HepG2 (cell line): ENCODE results near the gene MAPKAPK3. TPM values are rescaled to one million over a fixed set of nuclear protein-coding genes. Genes with fewer than 3 reads are reported as not detected.

Experiments
- AHDC1 ChIP-seq: sonication (generic); formaldehyde crosslinking; IDR thresholded peaks from 2 replicates; pipeline ENCODE4 v1.5.1; 2020; ENCODE audit warnings: mild to moderate bottlenecking, missing genetic modification reagents, borderline replicate concordance
- BCL6 ChIP-seq: IDR thresholded peaks from 2 replicates; pipeline ENCODE4 v1.6.1; 2016; ENCODE audit warnings: missing genetic modification reagents, missing compliant biosample characterization
- CSRNP1 ChIP-seq: sonication (generic); formaldehyde crosslinking; IDR thresholded peaks from 2 replicates; pipeline ENCODE4 v1.8.1; 2023; ENCODE audit warnings: mild to moderate bottlenecking, missing genetic modification reagents
- E2F2 ChIP-seq: sonication (generic); formaldehyde crosslinking; IDR thresholded peaks from 2 replicates; pipeline ENCODE4 v1.4.0; 2020; ENCODE audit warnings: missing genetic modification reagents, borderline replicate concordance
- FOXA3 ChIP-seq: IDR thresholded peaks from 2 replicates; pipeline ENCODE4 v1.6.1; 2016; ENCODE audit warnings: missing genetic modification reagents, missing compliant biosample characterization
- MAF1 ChIP-seq: sonication (generic); formaldehyde crosslinking; IDR thresholded peaks from 2 replicates; pipeline ENCODE4 v1.5.0; 2020; ENCODE audit warnings: missing genetic modification reagents, borderline replicate concordance
- MAX ChIP-seq: IDR thresholded peaks from 2 replicates; pipeline ENCODE4 v1.6.1; 2012; ENCODE audit warnings: inconsistent platforms
- PITX1 ChIP-seq: sonication (generic); formaldehyde crosslinking; IDR thresholded peaks from 2 replicates; pipeline ENCODE4 v1.5.1; 2020; ENCODE audit warnings: mild to moderate bottlenecking, missing genetic modification reagents
- POLR2AphosphoS5 ChIP-seq: IDR thresholded peaks from 2 replicates; pipeline ENCODE4 v1.6.1; 2012; ENCODE audit warnings: low read depth, low read length
- RAD21 ChIP-seq: fragments of 450-650 bp; formaldehyde crosslinking; IDR thresholded peaks from 2 replicates; pipeline ENCODE4 v1.5.0; 2020; ENCODE audit warnings: mild to moderate bottlenecking
- TFDP2 ChIP-seq: sonication (generic); formaldehyde crosslinking; IDR thresholded peaks from 2 replicates; pipeline ENCODE4 v1.4.0; 2020; ENCODE audit warnings: missing genetic modification reagents
- TRIM24 ChIP-seq: sonication (generic); formaldehyde crosslinking; IDR thresholded peaks from 2 replicates; pipeline ENCODE4 v1.8.0; 2022; ENCODE audit warnings: mild to moderate bottlenecking, missing genetic modification reagents
- ZNF276 ChIP-seq: sonication (generic); formaldehyde crosslinking; IDR thresholded peaks from 2 replicates; pipeline ENCODE4 v1.4.0; 2020; ENCODE audit warnings: mild to moderate bottlenecking, low read depth, missing genetic modification reagents
- ZNF660 ChIP-seq: sonication (generic); formaldehyde crosslinking; IDR thresholded peaks from 2 replicates; pipeline ENCODE4 v1.5.1; 2020; ENCODE audit warnings: mild to moderate bottlenecking, low read depth, missing genetic modification reagents, borderline replicate concordance
- ZNF672 ChIP-seq: sonication (generic); formaldehyde crosslinking; IDR thresholded peaks from 2 replicates; pipeline ENCODE4 v1.8.1; 2022; ENCODE audit warnings: missing genetic modification reagents
- ZNF678 ChIP-seq: sonication (generic); formaldehyde crosslinking; IDR thresholded peaks from 2 replicates; pipeline ENCODE4 v1.4.0; 2020; ENCODE audit warnings: mild to moderate bottlenecking, missing genetic modification reagents
- ZNF75D ChIP-seq: sonication (generic); formaldehyde crosslinking; IDR thresholded peaks from 2 replicates; pipeline ENCODE4 v1.8.1; 2023; ENCODE audit warnings: missing genetic modification reagents, mild to moderate bottlenecking, borderline replicate concordance
- ZSCAN21 ChIP-seq: sonication (generic); formaldehyde crosslinking; IDR thresholded peaks from 2 replicates; pipeline ENCODE4 v1.8.0; 2022; ENCODE audit warnings: mild to moderate bottlenecking, missing genetic modification reagents, moderate library complexity, borderline replicate concordance
- ZSCAN31 ChIP-seq: sonication (generic); formaldehyde crosslinking; IDR thresholded peaks from 2 replicates; pipeline ENCODE4 v1.5.0; 2020; ENCODE audit warnings: low read depth, mild to moderate bottlenecking, missing genetic modification reagents
- polyA plus RNA-seq, 8 experiments: library from polyadenylated mRNA; depleted of rRNA in 3 of 8; stranded (reverse) in 7 of 8; unstranded in 1 of 8; fragments of >200 nt; fragmentation: Illumina TruSeq in 4 of 8; extraction: Trizol in 4 of 8; gene quantifications; 2 replicates each; pipeline versions ENCODE4 v1.2.1 to v1.2.3, GENCODE V29; 2011 to 2016; ENCODE audit warnings: low read depth in 4 of 8, missing spikeins in 1 of 8, mixed read lengths in 1 of 8; ENCODE audit not compliant: insufficient read depth in 1 of 8
- total RNA-seq, 5 experiments: library from RNA; depleted of rRNA; stranded (reverse); fragments of >200 nt; fragmentation: Illumina TruSeq; extraction: Trizol; gene quantifications; 2 replicates each; pipeline ENCODE4 v1.2.3, GENCODE V29; 2016; ENCODE audit warnings: low read depth in 1 of 5

Gene MAPKAPK3
- total and polyA plus RNA-seq, 2 of the 13 experiments (the other 11 are each of a cell fraction or from before 2014, with no cell fraction given), result 39.9 to 41.2 TPM

GRCh38 chr3:50572158-50572557 lies 44.8 kb upstream of the MAPKAPK3 start (continued):
- TF ChIP-seq TRIM24, result no peak
- TF ChIP-seq FOXA3, result no peak
- no peak for TF ChIP-seq AHDC1 (CRISPR knock-in tag)
- TF ChIP-seq MAF1 (CRISPR knock-in tag), result no peak
- 0 out of 2 replicates have a peak, but pooled peaks have one; percentile 32 for TF ChIP-seq ZSCAN31 (CRISPR knock-in tag)
- TF ChIP-seq TFDP2 (CRISPR knock-in tag), result no peak
- no peak for TF ChIP-seq CSRNP1 (CRISPR knock-in tag)
- TF ChIP-seq ZNF678 (CRISPR knock-in tag), result no peak
- TF ChIP-seq E2F2, result no peak
- TF ChIP-seq MAX, result peak; percentile 24; the same call in 1 of the 2 replicates
- no peak for TF ChIP-seq ZNF276 (CRISPR knock-in tag)
- peak; percentile 95 for TF ChIP-seq BCL6 (CRISPR knock-in tag)
- no peak for TF ChIP-seq ZNF75D (CRISPR knock-in tag)
- TF ChIP-seq ZNF672 (CRISPR knock-in tag), result no peak
- TF ChIP-seq PITX1 (CRISPR knock-in tag), result no peak; the same call in 1 of the 2 replicates
- peak; percentile 97 for TF ChIP-seq RAD21 (CRISPR knock-in tag)
- TF ChIP-seq POLR2AphosphoS5, result no peak
- TF ChIP-seq ZNF660, result no peak
- peak; percentile 47; the same call in 1 of the 2 replicates for TF ChIP-seq ZSCAN21 (CRISPR knock-in tag)
